T-helper 22 cell (primary cell): Measurements from ENCODE around the gene CRNN.

Source experiments
- DNase-seq: peaks from one replicate; pipeline ENCODE4 v3.0.0-alpha.2; 2020; ENCODE audit warnings: low read depth

Gene CRNN

GRCh38 chr1:152413909-152414308 lies at the start of gene CRNN:
Gene CRNN (minus strand): TSS chr1:152414263. CDS start chr1:152412233, 2,030 bp downstream.
- DNase-seq = no peak

GRCh38 chr1:152462636-152463035 lies 48.6 kb upstream of the CRNN start:
- DNase-seq = no peak

DNA sequence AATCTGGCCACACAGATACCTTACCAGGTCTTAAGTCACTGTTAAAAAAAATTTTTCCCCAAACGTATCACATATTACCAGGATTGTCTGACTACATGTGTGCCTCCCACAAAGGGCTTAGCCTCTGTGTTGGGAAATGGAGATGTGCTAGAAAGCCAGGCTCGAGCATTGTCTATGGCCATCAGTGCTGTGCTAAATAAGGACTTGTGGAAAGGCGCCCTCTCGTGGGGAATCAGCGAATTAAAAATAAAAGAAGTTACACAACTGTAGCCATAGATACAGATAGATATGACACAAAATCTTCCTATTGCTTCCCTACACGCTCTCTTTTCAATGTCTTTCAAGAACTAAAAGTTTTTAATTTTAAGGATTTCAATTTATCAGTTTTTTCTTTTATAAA lies 47.5 kb upstream of the CRNN start:
- peak; percentile 34 for DNase-seq

DNA sequence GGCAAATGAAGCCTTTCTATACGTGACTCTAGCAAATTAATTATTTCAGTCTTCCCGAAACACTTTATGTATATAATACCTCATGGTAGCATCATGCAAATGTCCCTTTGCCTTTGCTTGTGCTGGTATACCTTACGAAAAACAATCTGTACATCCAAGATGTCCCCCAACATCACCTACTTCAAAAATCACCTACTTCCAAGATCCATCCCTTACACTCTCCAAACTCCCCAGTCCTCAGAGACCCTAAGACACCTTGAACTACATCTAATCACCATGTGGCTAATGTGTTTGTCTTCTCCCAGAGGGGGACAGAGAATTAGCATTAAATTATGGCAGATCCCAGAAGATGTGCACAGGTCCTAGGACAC lies 46.5 kb upstream of the CRNN start:
- DNase-seq = no peak

GRCh38 chr1:152459596-152460528 lies 45.8 kb upstream of the CRNN start:
- DNase-seq = peak; percentile 34

DNA sequence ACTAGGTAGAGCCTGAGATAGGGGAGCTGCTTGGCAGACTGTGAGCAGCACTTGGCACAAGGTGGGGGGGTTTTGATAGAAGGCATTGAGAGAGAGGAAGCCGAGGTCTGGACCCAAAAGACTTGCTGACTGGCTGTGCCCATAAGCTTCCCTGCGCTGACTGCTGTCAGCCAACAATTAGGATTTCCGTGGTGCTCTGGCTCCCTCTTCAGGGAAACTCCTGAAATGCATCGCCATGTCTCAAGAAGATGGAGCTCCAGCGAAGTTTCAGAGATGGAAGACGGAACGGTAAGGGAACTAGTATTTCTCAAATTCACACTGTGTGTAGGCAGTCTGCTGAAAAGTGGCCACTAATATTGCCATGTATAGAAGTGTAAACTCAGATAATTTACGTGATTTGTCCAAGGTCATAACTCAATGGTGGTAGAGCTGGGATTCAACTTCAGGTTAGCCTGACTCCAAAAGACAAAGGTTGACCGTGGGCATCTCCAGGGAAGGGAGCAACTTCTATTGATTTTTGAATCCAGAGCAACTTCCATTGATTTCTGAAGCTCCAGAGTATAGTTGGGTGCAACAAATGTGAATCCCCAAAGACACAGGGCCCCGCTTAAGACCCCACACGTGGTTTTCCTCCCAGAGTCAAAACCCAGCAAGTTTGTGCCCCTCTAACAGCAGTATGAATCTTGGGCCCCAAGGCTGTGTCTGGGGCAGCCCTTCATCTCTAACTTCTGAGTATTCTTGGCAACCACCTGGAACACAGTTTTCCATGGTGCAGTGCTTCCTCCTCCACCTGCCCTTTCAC lies 44.5 kb upstream of the CRNN start:
- peak; percentile 46 for DNase-seq

DNA sequence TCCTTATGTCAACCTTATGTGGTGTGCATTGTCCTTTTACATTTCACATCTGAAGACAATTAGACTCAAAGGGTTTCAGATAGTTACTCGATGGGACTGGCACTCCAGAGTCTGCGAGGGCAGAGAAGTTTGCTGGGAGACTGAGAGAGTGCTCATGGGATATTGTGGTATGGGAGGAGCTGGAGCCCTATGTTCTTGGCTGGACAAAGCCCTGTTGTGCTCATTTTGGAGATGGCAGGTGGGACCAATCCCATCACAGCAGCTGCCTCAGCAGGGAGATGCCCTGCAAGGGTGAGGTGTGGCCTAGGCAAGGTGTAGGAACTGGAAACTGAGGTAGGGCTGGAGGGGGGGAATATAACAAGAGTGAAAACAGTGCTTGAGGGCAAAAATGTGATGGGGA lies 43.5 kb upstream of the CRNN start:
- DNase-seq = no peak

GRCh38 chr1:152457071-152457470 lies 43.0 kb upstream of the CRNN start:
- DNase-seq = no peak

GRCh38 chr1:152451254-152451653 lies 37.2 kb upstream of the CRNN start:
- DNase-seq = no peak

GRCh38 chr1:152449661-152450060 lies 35.6 kb upstream of the CRNN start:
- no peak for DNase-seq

DNA sequence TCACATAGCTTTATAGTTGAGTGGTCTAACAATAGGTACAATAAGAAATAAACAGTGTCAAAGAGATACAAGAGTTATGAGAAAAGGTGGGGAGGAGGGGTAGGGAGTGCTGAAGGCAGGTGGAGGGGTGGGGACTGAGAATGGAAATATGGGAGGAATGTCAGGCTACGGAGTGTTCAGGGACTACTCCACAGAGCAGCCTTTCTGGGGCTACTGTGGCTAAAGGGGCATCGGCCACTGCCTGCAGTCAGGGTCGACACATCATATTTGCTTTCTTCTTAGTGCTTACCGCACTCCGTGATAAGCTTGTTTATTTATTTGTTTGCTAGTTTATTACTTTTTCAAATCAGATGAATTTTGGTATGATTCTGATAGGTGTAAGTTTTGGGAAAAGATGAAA lies 34.4 kb upstream of the CRNN start:
- no peak for DNase-seq

- DNase-seq = no peak
Observed at GRCh38 chr1:152448095-152448494, 34.0 kb upstream of the CRNN start.

DNA sequence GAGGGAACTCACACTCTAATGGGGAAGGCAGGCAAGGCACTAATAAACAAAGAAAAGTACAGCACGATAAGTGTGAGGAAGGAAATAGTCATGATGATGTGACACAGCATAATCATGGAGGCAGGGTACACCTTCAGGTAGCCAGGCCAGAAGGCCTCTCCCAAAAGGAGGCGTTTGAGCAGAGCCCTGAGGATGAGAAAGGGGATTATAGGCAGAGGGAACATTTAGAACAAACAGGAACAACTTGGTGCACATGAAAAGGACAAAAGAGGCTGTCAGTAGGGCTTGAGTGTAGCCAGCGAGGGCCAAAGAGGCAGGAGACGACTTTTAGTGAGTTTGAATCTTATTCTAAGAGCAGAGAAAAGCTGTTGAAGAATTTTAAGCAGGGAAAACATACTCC lies 33.4 kb upstream of the CRNN start:
- no peak for DNase-seq

DNA sequence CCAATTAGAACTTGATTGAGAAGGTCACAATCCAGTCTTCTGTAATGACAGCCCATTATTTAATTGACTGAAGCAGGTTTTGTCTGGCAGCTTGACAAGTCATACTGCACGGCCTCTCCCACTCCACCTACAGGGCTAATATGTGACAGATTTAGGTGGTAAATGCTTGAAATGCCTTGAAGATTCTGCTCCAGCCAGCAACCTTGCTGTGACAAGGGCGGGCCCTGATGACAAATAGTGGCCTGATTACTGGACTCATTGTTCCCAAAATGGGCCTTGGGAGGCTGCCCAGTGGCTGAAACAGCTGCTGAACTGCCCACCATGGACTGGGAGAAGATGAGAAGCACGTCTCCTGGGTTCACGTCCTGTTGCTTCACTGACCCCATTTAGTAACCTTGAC lies 30.0 kb upstream of the CRNN start:
- DNase-seq = no peak

GRCh38 chr1:152442765-152443164 lies 28.7 kb upstream of the CRNN start:
- no peak for DNase-seq

DNA sequence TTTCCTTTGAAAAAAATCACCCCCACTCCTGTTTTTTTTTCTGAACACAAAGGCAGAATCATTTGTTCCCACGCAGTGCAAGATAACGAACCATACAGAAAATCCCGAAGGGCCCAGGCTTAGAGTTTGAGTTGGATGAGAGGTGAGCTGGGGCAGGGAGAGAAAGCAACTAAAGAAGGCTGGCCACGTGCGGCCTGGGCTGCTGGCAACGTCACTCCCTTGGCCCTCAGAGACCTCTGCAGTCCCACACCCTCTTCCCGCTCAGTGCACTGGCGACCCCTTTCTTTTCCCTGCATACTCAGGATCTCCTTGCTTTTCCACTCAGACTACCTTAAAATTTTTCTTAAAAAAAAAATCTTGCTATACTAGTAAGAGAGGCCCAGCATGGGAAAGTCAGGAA lies 28.2 kb upstream of the CRNN start:
- no peak for DNase-seq

DNA sequence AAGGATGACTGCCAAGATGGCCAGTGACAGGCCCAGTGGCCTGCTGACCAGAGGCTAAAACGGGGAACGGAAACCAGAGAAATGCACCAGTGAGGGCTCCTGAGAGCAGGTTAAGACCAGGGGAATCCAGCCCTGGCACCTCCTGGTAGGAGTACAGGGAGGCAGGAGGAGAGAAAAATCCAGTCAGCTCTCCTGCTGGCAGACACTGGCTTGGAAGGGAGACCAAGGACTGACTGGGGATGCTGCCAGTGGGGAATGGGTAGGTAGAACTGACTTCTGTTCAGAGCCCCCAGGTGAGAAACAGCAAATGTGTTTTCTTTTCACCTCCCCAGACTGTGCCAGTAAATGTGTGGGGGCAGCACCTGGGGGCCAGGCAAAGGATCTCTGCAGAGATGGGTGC lies 27.7 kb upstream of the CRNN start:
- no peak for DNase-seq

DNA sequence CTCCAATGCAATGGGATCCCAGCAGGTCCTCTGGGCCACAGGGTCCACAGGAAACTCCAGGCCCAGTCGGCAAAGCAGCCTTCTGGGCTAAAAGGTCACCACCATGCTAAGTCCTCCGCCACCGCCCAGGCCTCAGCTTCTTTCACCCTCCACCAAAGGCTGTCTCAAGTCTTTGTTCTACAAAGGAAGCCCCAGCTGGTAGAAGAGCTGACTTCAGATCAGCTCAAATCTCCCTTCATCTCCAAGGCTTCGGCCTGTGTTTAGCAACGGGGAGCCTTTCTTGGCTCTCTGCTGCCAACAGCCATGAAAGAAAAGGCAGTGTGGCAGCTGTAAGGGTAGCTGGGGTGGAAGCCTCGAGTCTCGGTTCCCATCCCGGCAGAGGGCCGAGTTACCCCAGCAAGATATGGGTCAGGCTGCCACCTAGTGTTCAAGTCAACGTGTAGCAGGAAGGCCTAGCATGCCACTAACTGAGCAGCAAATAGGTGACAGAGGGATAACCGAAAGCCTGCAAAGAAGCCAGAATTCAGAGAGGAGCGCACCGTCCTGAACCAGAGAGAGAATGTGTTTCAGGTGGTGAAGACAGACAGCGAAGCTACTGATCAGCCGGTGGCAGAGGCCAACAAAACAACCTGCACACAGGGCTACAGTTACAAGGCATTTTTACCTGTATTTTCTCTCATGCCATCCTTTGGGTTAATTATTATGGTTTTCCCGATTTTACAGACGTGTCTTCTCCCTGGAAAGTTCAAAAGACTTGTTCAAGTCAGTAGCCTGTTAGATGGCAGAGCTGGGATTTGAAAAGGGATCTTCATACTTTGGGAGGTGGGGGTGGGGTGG lies 26.8 kb upstream of the CRNN start:
- DNase-seq = peak; percentile 32

- DNase-seq = no peak
Observed at GRCh38 chr1:152436593-152437496, 22.8 kb upstream of the CRNN start.

GRCh38 chr1:152427458-152427857 lies 13.4 kb upstream of the CRNN start:
- no peak for DNase-seq

- DNase-seq = no peak
Observed at GRCh38 chr1:152426731-152427130, 12.7 kb upstream of the CRNN start.
